ENCODE measurements around the gene ONECUT3.

GRCh38 chr19:1799695-1800342 is 46.5 kb downstream of the ONECUT3 start:
- TF ChIP-seq CTCF (conservative IDR thresholded peaks at IDR 0.05; ENCODE audit: low read length) (no peak), EZH2phosphoT487 (IDR thresholded peaks at IDR 0.05; ENCODE audit: borderline replicate concordance) (no peak)

All from Loucy (cell line).